ENCODE data around the gene SLC4A3. TPM values are rescaled to one million over a fixed set of nuclear protein-coding genes. Genes with fewer than 3 reads are reported as not detected.

The SLC4A3 gene
- total RNA-seq, 2 experiments from 2014 or later, result 0.05 to 0.16 TPM

GRCh38 chr2:219613461-219614070, 13.9 kb upstream of the SLC4A3 start:
- no peak for ATAC-seq
- CTCF ChIA-PET, result no interaction called here

DNA sequence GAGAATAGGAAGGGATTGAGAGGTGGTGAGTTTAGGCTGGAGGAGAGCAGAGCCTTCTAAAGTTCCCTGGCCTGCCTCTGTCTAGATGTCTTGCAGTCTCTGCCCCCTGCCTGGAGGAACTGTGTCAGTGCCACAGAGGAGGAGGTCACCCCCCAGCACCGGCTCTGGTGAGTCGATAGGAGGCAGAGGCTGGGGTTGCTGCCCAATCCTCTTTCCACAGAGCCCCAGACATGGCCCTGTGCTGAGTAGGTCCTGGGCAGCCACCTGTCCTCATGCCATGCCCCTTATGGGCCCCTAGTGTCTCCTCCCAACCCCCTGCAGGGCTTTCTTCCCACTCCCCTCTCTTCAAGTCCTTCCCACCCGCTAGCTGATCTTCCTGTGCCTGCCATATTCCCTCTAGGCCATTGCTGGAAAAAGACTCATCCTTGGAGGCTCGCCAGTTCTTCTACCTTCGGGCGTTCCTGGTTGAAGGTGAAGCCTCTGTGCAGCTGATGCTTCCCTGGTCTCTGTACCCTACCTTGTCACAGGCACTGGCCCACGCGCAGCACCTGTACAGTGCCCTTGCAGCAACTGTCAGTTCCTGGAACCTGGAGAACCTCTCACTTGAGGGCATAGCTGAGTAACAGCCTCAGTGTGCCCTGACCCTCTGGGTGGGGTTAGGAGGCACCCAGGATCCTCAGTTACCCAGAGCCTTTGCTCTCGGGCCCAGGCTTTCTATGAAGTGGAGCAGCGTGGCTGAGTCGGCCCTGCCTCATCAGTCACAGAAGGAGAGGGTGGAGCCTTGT, 13.2 kb upstream of the SLC4A3 start:
- DNase-seq, result no peak
- no peak overlapping the region for H3K4me3 Mint-ChIP-seq
- no peak overlapping the region for H3K27ac Mint-ChIP-seq
- H3K27me3 Mint-ChIP-seq, result no peaks in the 10 kb centered on the region
- H3K36me3 Mint-ChIP-seq (ENCODE audit: low read depth), result peaks cover 18% of the 10 kb centered on the region
- intact Hi-C loops (cut with DNase I, micrococcal nuclease), result no loop called here
- CTCF ChIA-PET, result interaction anchor here (0.6 kb wide), 1 partner anchor 76 kb away, joined by 3 read pairs; no protein-coding TSS in a partner anchor
- H3K4me1 Mint-ChIP-seq, result peaks cover 10% of the 10 kb centered on the region
- H3K9me3 Mint-ChIP-seq (ENCODE audit: low read depth), result no peaks in the 10 kb centered on the region
- ATAC-seq, result no peak
- POLR2A ChIA-PET, result no interaction called here

More at GRCh38 chr2:219613461-219614070, 13.9 kb upstream of the SLC4A3 start:
- no peaks in the 10 kb centered on the region for H3K9me3 Mint-ChIP-seq (ENCODE audit: low read depth)
- peaks cover 10% of the 10 kb centered on the region for H3K4me1 Mint-ChIP-seq
- POLR2A ChIA-PET, result no interaction called here
- H3K27me3 Mint-ChIP-seq, result no peaks in the 10 kb centered on the region
- peaks cover 18% of the 10 kb centered on the region for H3K36me3 Mint-ChIP-seq (ENCODE audit: low read depth)
- H3K4me3 Mint-ChIP-seq, result no peak overlapping the region
- no peak for DNase-seq
- intact Hi-C loops (cut with DNase I, micrococcal nuclease), result no loop called here
- H3K27ac Mint-ChIP-seq, result no peak overlapping the region

GRCh38 chr2:219615036-219615435, 12.4 kb upstream of the SLC4A3 start:
- ATAC-seq, result no peak
- Mint-ChIP-seq H3K36me3 (ENCODE audit: low read depth) (peaks cover 15% of the 10 kb centered on the region), H3K9me3 (ENCODE audit: low read depth) (no peaks in the 10 kb centered on the region), H3K27me3 (no peaks in the 10 kb centered on the region), H3K27ac (no peak overlapping the region), H3K4me1 (peaks cover 10% of the 10 kb centered on the region), H3K4me3 (no peak overlapping the region)
- ChIA-PET POLR2A (no interaction called here), CTCF (interaction anchor here (0.6 kb wide), 1 partner anchor 75 kb away, joined by 3 read pairs; no protein-coding TSS in a partner anchor)
- intact Hi-C loops (cut with DNase I, micrococcal nuclease), result no loop called here
- no peak for DNase-seq

- Mint-ChIP-seq H3K27me3 (no peaks in the 10 kb centered on the region), H3K9me3 (ENCODE audit: low read depth) (no peaks in the 10 kb centered on the region), H3K27ac (no peak overlapping the region), H3K4me3 (no peak overlapping the region), H3K36me3 (ENCODE audit: low read depth) (peaks cover 14% of the 10 kb centered on the region), H3K4me1 (peaks cover 10% of the 10 kb centered on the region)
- POLR2A ChIA-PET, result no interaction called here
- CTCF ChIA-PET, result no interaction called here
- no peak for ATAC-seq
- DNase-seq, result no peak
- intact Hi-C loops (cut with DNase I, micrococcal nuclease), result no loop called here
Measured at GRCh38 chr2:219615894-219616293, 11.5 kb upstream of the SLC4A3 start.

- no peaks in the 10 kb centered on the region for H3K27me3 Mint-ChIP-seq
- H3K36me3 Mint-ChIP-seq (ENCODE audit: low read depth), result peaks cover 8% of the 10 kb centered on the region
- no peak overlapping the region for H3K27ac Mint-ChIP-seq
- ChIA-PET POLR2A (no interaction called here), CTCF (interaction anchor here (0.6 to 1.0 kb wide), 2 partner anchors 36 to 214 kb away, joined by 3 to 4 read pairs; no protein-coding TSS in a partner anchor)
- peaks cover 10% of the 10 kb centered on the region for H3K4me1 Mint-ChIP-seq
- ATAC-seq (no peak), DNase-seq (no peak)
- no peak overlapping the region for H3K4me3 Mint-ChIP-seq
- H3K9me3 Mint-ChIP-seq (ENCODE audit: low read depth), result no peaks in the 10 kb centered on the region
- intact Hi-C loops (cut with DNase I, micrococcal nuclease), result no loop called here
Measured at GRCh38 chr2:219616550-219616949, 10.9 kb upstream of the SLC4A3 start.

DNA sequence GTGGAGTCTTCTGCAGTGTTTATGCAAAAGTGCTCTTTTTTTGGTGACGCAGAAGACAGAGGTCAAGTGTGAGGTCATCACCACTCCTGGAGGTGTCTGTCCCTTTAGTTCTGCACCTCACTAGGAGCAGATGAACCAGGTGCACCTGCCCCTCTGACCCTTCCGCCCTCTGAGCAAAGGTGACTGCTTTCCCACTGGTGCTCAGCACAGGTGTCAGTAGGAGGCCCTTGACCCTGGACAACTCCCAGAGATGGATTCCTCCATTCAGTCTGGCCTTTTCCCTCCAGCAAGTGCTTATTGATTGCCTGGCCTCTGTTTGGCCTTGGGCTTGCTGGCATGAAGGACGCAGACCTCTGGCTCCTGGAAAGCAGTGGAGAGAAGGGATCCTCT, 8.7 kb upstream of the SLC4A3 start:
- no peaks in the 10 kb centered on the region for H3K4me1 Mint-ChIP-seq
- ATAC-seq, result no peak
- H3K27ac Mint-ChIP-seq, result no peak overlapping the region
- H3K27me3 Mint-ChIP-seq, result peaks cover 2% of the 10 kb centered on the region
- POLR2A ChIA-PET, result no interaction called here
- CTCF ChIA-PET, result no interaction called here
- H3K4me3 Mint-ChIP-seq, result no peak overlapping the region
- H3K9me3 Mint-ChIP-seq (ENCODE audit: low read depth), result no peaks in the 10 kb centered on the region
- DNase-seq, result no peak
- intact Hi-C loops (cut with DNase I, micrococcal nuclease), result no loop called here
- peaks cover 4% of the 10 kb centered on the region for H3K36me3 Mint-ChIP-seq (ENCODE audit: low read depth)

DNA sequence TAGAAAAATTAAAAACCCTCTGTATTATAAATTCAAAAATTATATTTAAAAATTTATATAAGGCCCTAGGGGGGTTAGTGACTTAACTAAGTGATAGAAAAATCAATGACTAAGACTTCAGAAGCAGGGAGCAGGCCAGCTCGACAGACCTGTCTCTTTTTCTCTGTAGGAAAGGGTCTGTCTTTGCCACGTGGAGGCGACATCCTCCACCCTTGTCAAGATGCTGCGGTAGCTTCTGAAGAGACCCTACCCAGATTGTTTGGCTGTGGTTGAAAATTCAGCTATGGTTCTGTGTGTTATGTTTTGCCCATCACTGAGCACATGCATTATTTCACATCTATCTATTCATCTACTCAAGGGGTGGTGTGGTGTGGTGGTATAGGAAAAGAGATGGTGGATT, 8.2 kb upstream of the SLC4A3 start:
- ChIA-PET POLR2A (no interaction called here), CTCF (interaction anchor here (0.6 kb wide), 1 partner anchor 8 kb away, joined by 3 read pairs; no protein-coding TSS in a partner anchor)
- intact Hi-C loops (cut with DNase I, micrococcal nuclease), result no loop called here
- DNase-seq (no peak), ATAC-seq (no peak)
- H3K36me3 Mint-ChIP-seq (ENCODE audit: low read depth), result peaks cover 4% of the 10 kb centered on the region
- H3K4me1 Mint-ChIP-seq, result no peaks in the 10 kb centered on the region
- peaks cover 2% of the 10 kb centered on the region for H3K27me3 Mint-ChIP-seq
- no peaks in the 10 kb centered on the region for H3K9me3 Mint-ChIP-seq (ENCODE audit: low read depth)
- H3K27ac Mint-ChIP-seq, result no peak overlapping the region
- H3K4me3 Mint-ChIP-seq, result no peak overlapping the region

DNA sequence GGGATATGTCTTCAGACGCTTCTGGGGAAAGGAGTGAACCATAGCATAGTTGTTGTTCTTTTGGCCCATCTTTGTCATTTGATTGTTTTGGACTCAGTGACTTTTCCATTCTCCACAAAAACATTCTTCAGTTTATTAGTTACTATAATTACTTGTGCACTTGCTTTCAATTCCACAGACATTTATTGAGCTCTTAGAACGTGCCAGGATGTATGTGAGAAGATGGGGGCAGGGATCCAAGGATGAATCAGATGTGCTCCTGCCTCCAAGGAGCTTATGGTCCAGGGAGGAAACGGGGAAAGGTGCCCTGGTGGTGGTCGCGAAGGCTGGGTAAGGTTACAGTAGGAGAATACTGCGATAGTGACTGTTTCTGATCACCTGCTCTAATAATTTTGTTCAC, 6.9 kb upstream of the SLC4A3 start:
- intact Hi-C loops (cut with DNase I, micrococcal nuclease), result no loop called here
- ChIA-PET CTCF (interaction anchor here (0.6 to 1.5 kb wide), 3 partner anchors 12 to 145 kb away, joined by 3 to 5 read pairs (median 3); no protein-coding TSS in a partner anchor), POLR2A (no interaction called here)
- Mint-ChIP-seq H3K4me3 (no peak overlapping the region), H3K27ac (no peak overlapping the region), H3K9me3 (ENCODE audit: low read depth) (no peaks in the 10 kb centered on the region), H3K4me1 (no peaks in the 10 kb centered on the region), H3K27me3 (peaks cover 2% of the 10 kb centered on the region), H3K36me3 (ENCODE audit: low read depth) (no peaks in the 10 kb centered on the region)
- DNase-seq (no peak), ATAC-seq (no peak)

DNA sequence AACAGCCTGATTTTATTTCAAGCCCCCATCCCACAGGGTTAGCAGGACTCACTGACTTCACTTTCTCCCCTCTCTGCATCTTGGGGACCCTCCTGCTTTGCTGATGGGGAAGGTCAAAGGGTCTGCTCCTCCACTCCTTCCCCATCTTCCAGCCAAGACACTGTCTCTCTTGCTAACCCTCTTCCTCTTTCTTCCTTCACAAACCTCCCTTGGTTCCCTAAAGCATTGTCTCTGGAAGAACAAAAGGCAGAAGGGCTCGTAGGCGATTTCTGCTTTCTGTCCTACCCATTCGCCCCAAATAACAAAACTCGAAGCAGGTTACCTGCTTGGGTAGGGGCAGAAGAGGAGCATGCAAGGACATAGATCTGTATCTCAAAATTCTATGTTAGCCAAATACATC, 5.5 kb upstream of the SLC4A3 start:
- CTCF ChIA-PET, result no interaction called here
- Mint-ChIP-seq H3K36me3 (ENCODE audit: low read depth) (no peaks in the 10 kb centered on the region), H3K4me3 (no peak overlapping the region), H3K27ac (no peak overlapping the region), H3K9me3 (ENCODE audit: low read depth) (no peaks in the 10 kb centered on the region), H3K27me3 (peaks cover 8% of the 10 kb centered on the region), H3K4me1 (peaks cover 1% of the 10 kb centered on the region)
- DNase-seq (no peak), ATAC-seq (no peak)
- POLR2A ChIA-PET, result no interaction called here
- intact Hi-C loops (cut with DNase I, micrococcal nuclease), result no loop called here

DNA sequence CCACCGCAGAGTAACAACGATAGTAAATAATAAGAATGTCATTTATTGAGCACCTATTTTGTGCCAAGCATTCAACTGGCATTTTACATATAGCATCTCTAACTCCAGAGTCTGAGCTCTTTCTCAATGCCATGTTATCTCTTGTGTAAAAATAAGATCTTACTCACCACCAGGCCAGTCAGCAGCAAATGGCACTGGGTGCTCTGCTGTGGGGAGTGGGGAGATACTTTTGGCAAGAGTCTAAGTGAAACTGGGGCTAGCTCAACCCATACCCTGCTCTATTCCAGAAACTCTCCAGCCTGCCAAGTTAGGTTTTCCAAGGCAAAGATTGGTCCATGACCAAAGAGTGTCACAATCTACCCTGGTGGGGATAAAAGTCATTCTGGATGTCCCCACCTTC, 5.0 kb upstream of the SLC4A3 start:
- Mint-ChIP-seq H3K36me3 (ENCODE audit: low read depth) (no peaks in the 10 kb centered on the region), H3K4me3 (no peak overlapping the region), H3K27me3 (peaks cover 10% of the 10 kb centered on the region), H3K4me1 (peaks cover 3% of the 10 kb centered on the region), H3K9me3 (ENCODE audit: low read depth) (no peaks in the 10 kb centered on the region), H3K27ac (no peak overlapping the region)
- DNase-seq (no peak), ATAC-seq (no peak)
- intact Hi-C loops (cut with DNase I, micrococcal nuclease), result no loop called here
- CTCF ChIA-PET, result no interaction called here
- POLR2A ChIA-PET, result no interaction called here

DNA sequence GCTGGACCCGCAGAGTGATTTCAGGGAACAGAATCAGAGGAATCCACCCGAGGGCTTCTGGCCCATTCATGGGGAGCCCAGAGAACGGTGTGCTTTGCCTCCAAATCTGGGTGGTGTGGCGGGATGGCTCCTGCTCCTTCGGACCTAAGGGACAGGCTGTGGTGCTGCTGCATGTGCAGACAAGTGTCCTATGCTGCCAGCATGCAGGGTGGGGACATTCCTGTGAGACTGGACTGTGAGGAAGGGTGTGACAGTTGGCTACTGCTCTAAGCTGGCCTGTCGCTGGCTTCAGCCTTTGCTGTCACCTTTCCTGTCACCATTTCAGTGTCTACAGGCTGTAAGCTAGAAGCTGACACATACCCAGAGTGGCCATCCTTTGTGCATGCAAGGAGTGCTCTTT, 2.9 kb upstream of the SLC4A3 start:
- no peak for ATAC-seq
- H3K9me3 Mint-ChIP-seq (ENCODE audit: low read depth), result no peaks in the 10 kb centered on the region

DNA sequence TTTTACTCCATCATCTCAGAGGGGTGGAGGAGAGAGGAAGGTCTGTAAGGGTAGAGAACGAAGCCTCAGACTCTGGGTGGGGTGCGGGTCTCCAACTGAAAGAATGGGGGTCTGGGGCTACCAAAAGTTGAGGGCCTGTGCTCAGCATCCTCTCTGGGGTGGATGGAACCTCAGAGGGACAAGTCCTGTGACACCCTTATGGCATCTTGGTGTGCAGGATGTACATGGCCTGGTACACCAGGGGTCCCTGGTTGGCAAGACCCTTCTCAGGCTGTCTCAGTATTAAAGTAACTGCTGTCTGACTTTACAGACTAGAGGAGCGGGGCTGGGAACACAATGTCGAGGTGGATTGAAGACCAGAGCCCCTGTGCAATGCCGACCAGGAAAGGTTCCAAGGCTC, 2.3 kb upstream of the SLC4A3 start:
- intact Hi-C loops (cut with DNase I, micrococcal nuclease), result no loop called here
- Mint-ChIP-seq H3K27ac (no peak overlapping the region), H3K4me1 (peaks cover 3% of the 10 kb centered on the region), H3K4me3 (no peak overlapping the region), H3K27me3 (peaks cover 16% of the 10 kb centered on the region), H3K9me3 (ENCODE audit: low read depth) (no peaks in the 10 kb centered on the region), H3K36me3 (ENCODE audit: low read depth) (no peaks in the 10 kb centered on the region)
- ChIA-PET CTCF (interaction anchor here (0.6 kb wide), 1 partner anchor 95 kb away, joined by 3 read pairs; no protein-coding TSS in a partner anchor), POLR2A (no interaction called here)
- no peak for ATAC-seq
- DNase-seq, result no peak

More for the DNA sequence above, 2.9 kb upstream of the SLC4A3 start:
- POLR2A ChIA-PET, result no interaction called here
- CTCF ChIA-PET, result interaction anchor here (0.6 to 1.1 kb wide), 2 partner anchors 64 to 94 kb away, joined by 3 read pairs; no protein-coding TSS in a partner anchor
- Mint-ChIP-seq H3K27me3 (peaks cover 16% of the 10 kb centered on the region), H3K36me3 (ENCODE audit: low read depth) (no peaks in the 10 kb centered on the region), H3K27ac (no peak overlapping the region), H3K4me1 (peaks cover 3% of the 10 kb centered on the region), H3K4me3 (no peak overlapping the region)
- intact Hi-C loops (cut with DNase I, micrococcal nuclease), result no loop called here
- no peak for DNase-seq

Data from activated CD4-positive, alpha-beta T cell treated with anti-CD3 and anti-CD28 coated beads for 36 hours (primary cell).